HepG2 (cell line): ENCODE results near the gene TNFAIP6. TPM values are rescaled to one million over a fixed set of nuclear protein-coding genes. Genes with fewer than 3 reads are reported as not detected.

Experiments used
- FOXP1 ChIP-seq, 2 experiments: fragments of 450-650 bp in 1 of 2; IDR thresholded peaks; 2 replicates each; pipeline ENCODE4 v1.6.1; 2017 to 2018; ENCODE audit warnings: antibody characterized with exemption in 1 of 2
- GABPB1 ChIP-seq: IDR thresholded peaks from 2 replicates; pipeline ENCODE4 v1.6.1; 2016; ENCODE audit warnings: mild to moderate bottlenecking, missing genetic modification reagents, moderate library complexity, missing compliant biosample characterization
- GPN1 ChIP-seq: sonication (generic); formaldehyde crosslinking; IDR thresholded peaks from 2 replicates; pipeline ENCODE4 v1.5.1; 2020; ENCODE audit warnings: missing genetic modification reagents, borderline replicate concordance
- JUN ChIP-seq: sonication (generic); formaldehyde crosslinking; IDR thresholded peaks from 2 replicates; pipeline ENCODE4 v1.4.0; 2020; ENCODE audit warnings: mild to moderate bottlenecking, missing genetic modification reagents
- MAZ ChIP-seq, 2 experiments: sonication (generic) in 1 of 2; formaldehyde crosslinking in 1 of 2; IDR thresholded peaks; 2 replicates each; pipeline versions ENCODE4 v1.5.0 to v1.6.1; 2012 to 2020; ENCODE audit warnings: low read depth in 2 of 2, mild to moderate bottlenecking in 2 of 2, borderline replicate concordance in 1 of 2, improper control_type of control experiment in 1 of 2, low read length in 1 of 2, missing genetic modification reagents in 1 of 2, moderate library complexity in 1 of 2
- PRPF4 ChIP-seq: fragments of 200-400 bp; formaldehyde crosslinking; IDR thresholded peaks from 2 replicates; pipeline ENCODE4 v1.6.1; 2016; ENCODE audit warnings: low read length, low read depth; ENCODE audit not compliant: poor library complexity, severe bottlenecking
- RBM22 ChIP-seq: fragments of 200-400 bp; formaldehyde crosslinking; optimal IDR thresholded peaks from 2 replicates; pipeline ENCODE3; 2017; ENCODE audit warnings: mild to moderate bottlenecking, low read length, moderate library complexity
- SP1 ChIP-seq, 2 experiments: fragments of 450-650 bp in 1 of 2; sonication (generic) in 1 of 2; formaldehyde crosslinking in 1 of 2; IDR thresholded peaks; 2 replicates each; pipeline versions ENCODE4 v1.4.0 to v1.6.1; 2016 to 2020; ENCODE audit warnings: missing genetic modification reagents in 1 of 2
- ZFP36L2 ChIP-seq: sonication (generic); formaldehyde crosslinking; IDR thresholded peaks from 2 replicates; pipeline ENCODE4 v1.4.0; 2020; ENCODE audit warnings: missing genetic modification reagents
- ZFX ChIP-seq: sonication (generic); formaldehyde crosslinking; IDR thresholded peaks from 2 replicates; pipeline ENCODE4 v1.4.0; 2020; ENCODE audit warnings: mild to moderate bottlenecking, low read depth, missing genetic modification reagents, moderate library complexity
- ZNF17 ChIP-seq: sonication (generic); formaldehyde crosslinking; IDR thresholded peaks from 2 replicates; pipeline ENCODE4 v1.5.0; 2020; ENCODE audit warnings: mild to moderate bottlenecking, missing genetic modification reagents
- ZNF292 ChIP-seq: sonication (generic); formaldehyde crosslinking; IDR thresholded peaks from 2 replicates; pipeline ENCODE4 v1.8.1; 2022; ENCODE audit warnings: mild to moderate bottlenecking, low read depth, missing genetic modification reagents, borderline replicate concordance
- ZNF564 ChIP-seq: sonication (generic); formaldehyde crosslinking; IDR thresholded peaks from 2 replicates; pipeline ENCODE4 v1.8.1; 2023; ENCODE audit warnings: mild to moderate bottlenecking, missing genetic modification reagents
- ZNF773 ChIP-seq: sonication (generic); formaldehyde crosslinking; IDR thresholded peaks from 2 replicates; pipeline ENCODE4 v1.4.0; 2020; ENCODE audit warnings: missing genetic modification reagents, borderline replicate concordance
- polyA plus RNA-seq, 8 experiments: library from polyadenylated mRNA; depleted of rRNA in 3 of 8; stranded (reverse) in 7 of 8; unstranded in 1 of 8; fragments of >200 nt; fragmentation: Illumina TruSeq in 4 of 8; extraction: Trizol in 4 of 8; gene quantifications; 2 replicates each; pipeline versions ENCODE4 v1.2.1 to v1.2.3, GENCODE V29; 2011 to 2016; ENCODE audit warnings: low read depth in 4 of 8, missing spikeins in 1 of 8, mixed read lengths in 1 of 8; ENCODE audit not compliant: insufficient read depth in 1 of 8
- total RNA-seq, 5 experiments: library from RNA; depleted of rRNA; stranded (reverse); fragments of >200 nt; fragmentation: Illumina TruSeq; extraction: Trizol; gene quantifications; 2 replicates each; pipeline ENCODE4 v1.2.3, GENCODE V29; 2016; ENCODE audit warnings: low read depth in 1 of 5
- TF ChIP-seq, protein P1 (sequence below): sonication (generic); formaldehyde crosslinking; IDR thresholded peaks from 2 replicates; pipeline ENCODE4 v1.4.0; 2020; ENCODE audit warnings: missing genetic modification reagents
- TF ChIP-seq, protein P2 (sequence below): sonication (generic); formaldehyde crosslinking; IDR thresholded peaks from 2 replicates; pipeline ENCODE4 v1.9.0; 2021; ENCODE audit warnings: missing genetic modification reagents, borderline replicate concordance
- TF ChIP-seq, protein P3 (sequence below): sonication (generic); formaldehyde crosslinking; IDR thresholded peaks from 2 replicates; pipeline ENCODE4 v1.5.1; 2020; ENCODE audit warnings: missing genetic modification reagents, mild to moderate bottlenecking, borderline replicate concordance
- TF ChIP-seq, protein P4 (sequence below): sonication (generic); formaldehyde crosslinking; IDR thresholded peaks from 2 replicates; pipeline ENCODE4 v1.8.1; 2022; ENCODE audit warnings: low read depth, mild to moderate bottlenecking, missing genetic modification reagents

TNFAIP6 gene
- total and polyA plus RNA-seq, 2 of the 13 experiments (the other 11 are each of a cell fraction or from before 2014, with no cell fraction given): not detected

DNA sequence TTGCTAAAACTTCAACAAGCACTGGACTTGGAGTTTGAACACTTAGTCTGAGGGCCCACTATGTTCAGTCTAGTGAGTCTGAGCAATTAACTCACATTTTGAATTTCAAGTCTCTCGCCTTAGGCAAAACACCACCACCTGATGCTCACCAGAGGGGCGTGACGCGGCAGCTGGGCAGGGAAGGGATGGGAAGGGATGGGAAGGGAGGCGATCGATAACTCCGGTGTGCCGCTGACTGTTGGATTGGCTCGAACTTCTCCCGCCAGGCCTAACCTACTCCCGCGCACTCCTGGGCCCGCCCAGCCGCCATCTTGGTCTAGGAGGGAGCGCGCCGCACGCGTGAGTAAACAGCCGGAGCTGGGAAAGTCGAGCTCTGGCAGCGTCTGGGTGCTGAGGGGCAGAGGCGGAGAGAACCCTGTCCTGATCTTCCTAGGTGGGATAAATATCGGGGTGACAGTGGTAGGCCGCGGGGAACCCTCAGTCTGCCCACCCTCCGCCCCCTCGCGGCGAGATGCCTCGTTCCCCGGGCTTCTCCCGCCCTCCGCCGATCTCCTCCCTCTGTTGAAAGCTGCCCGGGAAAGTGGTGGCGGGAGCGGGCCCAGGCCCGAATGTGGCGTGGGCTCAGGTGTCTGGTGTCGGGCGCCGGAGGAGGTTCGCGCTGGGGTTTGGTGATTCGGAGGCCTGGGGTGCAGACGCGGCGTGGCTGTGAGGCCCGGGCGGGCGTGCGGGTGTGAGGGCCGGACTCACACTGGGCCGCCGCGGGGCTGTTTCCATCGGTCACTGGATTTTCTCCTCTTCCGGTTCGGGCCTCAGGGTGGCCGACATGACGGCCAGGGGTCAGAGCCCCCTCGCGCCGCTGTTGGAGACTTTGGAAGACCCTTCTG lies 52.5 kb downstream of the TNFAIP6 start, which contains the start of gene RIF1 (continued):
- TF ChIP-seq, protein P1, sequence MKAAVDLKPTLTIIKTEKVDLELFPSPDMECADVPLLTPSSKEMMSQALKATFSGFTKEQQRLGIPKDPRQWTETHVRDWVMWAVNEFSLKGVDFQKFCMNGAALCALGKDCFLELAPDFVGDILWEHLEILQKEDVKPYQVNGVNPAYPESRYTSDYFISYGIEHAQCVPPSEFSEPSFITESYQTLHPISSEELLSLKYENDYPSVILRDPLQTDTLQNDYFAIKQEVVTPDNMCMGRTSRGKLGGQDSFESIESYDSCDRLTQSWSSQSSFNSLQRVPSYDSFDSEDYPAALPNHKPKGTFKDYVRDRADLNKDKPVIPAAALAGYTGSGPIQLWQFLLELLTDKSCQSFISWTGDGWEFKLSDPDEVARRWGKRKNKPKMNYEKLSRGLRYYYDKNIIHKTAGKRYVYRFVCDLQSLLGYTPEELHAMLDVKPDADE (CRISPR knock-in tag): no peak
- TF ChIP-seq GABPB1 (CRISPR knock-in tag): peak; percentile 90
- TF ChIP-seq, protein P2, sequence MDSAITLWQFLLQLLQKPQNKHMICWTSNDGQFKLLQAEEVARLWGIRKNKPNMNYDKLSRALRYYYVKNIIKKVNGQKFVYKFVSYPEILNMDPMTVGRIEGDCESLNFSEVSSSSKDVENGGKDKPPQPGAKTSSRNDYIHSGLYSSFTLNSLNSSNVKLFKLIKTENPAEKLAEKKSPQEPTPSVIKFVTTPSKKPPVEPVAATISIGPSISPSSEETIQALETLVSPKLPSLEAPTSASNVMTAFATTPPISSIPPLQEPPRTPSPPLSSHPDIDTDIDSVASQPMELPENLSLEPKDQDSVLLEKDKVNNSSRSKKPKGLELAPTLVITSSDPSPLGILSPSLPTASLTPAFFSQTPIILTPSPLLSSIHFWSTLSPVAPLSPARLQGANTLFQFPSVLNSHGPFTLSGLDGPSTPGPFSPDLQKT (CRISPR knock-in tag): no peak
- TF ChIP-seq, protein P3, sequence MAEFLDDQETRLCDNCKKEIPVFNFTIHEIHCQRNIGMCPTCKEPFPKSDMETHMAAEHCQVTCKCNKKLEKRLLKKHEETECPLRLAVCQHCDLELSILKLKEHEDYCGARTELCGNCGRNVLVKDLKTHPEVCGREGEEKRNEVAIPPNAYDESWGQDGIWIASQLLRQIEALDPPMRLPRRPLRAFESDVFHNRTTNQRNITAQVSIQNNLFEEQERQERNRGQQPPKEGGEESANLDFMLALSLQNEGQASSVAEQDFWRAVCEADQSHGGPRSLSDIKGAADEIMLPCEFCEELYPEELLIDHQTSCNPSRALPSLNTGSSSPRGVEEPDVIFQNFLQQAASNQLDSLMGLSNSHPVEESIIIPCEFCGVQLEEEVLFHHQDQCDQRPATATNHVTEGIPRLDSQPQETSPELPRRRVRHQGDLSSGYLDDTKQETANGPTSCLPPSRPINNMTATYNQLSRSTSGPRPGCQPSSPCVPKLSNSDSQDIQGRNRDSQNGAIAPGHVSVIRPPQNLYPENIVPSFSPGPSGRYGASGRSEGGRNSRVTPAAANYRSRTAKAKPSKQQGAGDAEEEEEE (CRISPR knock-in tag): peak; percentile 80; the same call in 1 of the 2 replicates
- no peak; the same call in 1 of the 2 replicates for TF ChIP-seq FOXP1 (IDR thresholded peaks at IDR 0.05)
- peak; percentile 65; the same call in 1 of the 2 replicates for TF ChIP-seq FOXP1 (CRISPR knock-in tag; IDR thresholded peaks at IDR 0.05)
- TF ChIP-seq MAZ (IDR thresholded peaks at IDR 0.05; ENCODE audit: borderline replicate concordance, low read depth, low read length): peak; percentile 62; the same call in 1 of the 2 replicates
- TF ChIP-seq MAZ (CRISPR knock-in tag; IDR thresholded peaks at IDR 0.05; ENCODE audit: low read depth): peak; percentile 94
- TF ChIP-seq JUN (CRISPR knock-in tag): no peak
- TF ChIP-seq PRPF4: no peak
- 0 out of 2 replicates have a peak, but pooled peaks have one; percentile 14 for TF ChIP-seq GPN1
- TF ChIP-seq, protein P4, sequence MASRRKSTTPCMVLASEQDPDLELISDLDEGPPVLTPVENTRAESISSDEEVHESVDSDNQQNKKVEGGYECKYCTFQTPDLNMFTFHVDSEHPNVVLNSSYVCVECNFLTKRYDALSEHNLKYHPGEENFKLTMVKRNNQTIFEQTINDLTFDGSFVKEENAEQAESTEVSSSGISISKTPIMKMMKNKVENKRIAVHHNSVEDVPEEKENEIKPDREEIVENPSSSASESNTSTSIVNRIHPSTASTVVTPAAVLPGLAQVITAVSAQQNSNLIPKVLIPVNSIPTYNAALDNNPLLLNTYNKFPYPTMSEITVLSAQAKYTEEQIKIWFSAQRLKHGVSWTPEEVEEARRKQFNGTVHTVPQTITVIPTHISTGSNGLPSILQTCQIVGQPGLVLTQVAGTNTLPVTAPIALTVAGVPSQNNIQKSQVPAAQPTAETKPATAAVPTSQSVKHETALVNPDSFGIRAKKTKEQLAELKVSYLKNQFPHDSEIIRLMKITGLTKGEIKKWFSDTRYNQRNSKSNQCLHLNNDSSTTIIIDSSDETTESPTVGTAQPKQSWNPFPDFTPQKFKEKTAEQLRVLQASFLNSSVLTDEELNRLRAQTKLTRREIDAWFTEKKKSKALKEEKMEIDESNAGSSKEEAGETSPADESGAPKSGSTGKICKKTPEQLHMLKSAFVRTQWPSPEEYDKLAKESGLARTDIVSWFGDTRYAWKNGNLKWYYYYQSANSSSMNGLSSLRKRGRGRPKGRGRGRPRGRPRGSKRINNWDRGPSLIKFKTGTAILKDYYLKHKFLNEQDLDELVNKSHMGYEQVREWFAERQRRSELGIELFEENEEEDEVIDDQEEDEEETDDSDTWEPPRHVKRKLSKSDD: peak; percentile 98
- peak; percentile 55; the same call in 1 of the 2 replicates for TF ChIP-seq ZNF773 (CRISPR knock-in tag)
- TF ChIP-seq RBM22: no peak
- TF ChIP-seq ZNF292 (CRISPR knock-in tag): peak; percentile 63; the same call in 1 of the 2 replicates
- TF ChIP-seq ZFP36L2 (CRISPR knock-in tag): no peak
- peak; percentile 99 for TF ChIP-seq ZFX (CRISPR knock-in tag)
- no peak; the same call in 1 of the 2 replicates for TF ChIP-seq ZNF17 (CRISPR knock-in tag)
- TF ChIP-seq SP1 (IDR thresholded peaks at IDR 0.05): no peak
- TF ChIP-seq SP1 (CRISPR knock-in tag; IDR thresholded peaks at IDR 0.05): peak; percentile 99
- peak; percentile 93 for TF ChIP-seq ZNF564
